OCI-LY7 (cell line): ENCODE measurements around the gene LGR5. TPM values are rescaled to one million over a fixed set of nuclear protein-coding genes. Genes with fewer than 3 reads are reported as not detected.

Source experiments
- BruUV-seq: library from RNA; stranded (reverse); fragments of 400-500 nt; replicated peaks from 2 replicates; lab custom pipeline; 2021; lab: Mats Ljungman, UMichigan
- CTCF ChIA-PET: fragments of 300-600 bp; sonication (Branson Sonifier 250); formaldehyde crosslinking; loops from one replicate; lab custom pipeline; 2022; ENCODE audit warnings: antibody characterized with exemption; ENCODE audit not compliant: unreplicated experiment; lab: Charles Lee
- POLR2A ChIA-PET: fragments of 300-600 bp; sonication (Branson Sonifier 250); formaldehyde crosslinking; loops from one replicate; lab custom pipeline; 2022; ENCODE audit warnings: antibody characterized with exemption; lab: Charles Lee
- DNase-seq: peaks from one replicate; pipeline ENCODE4 v3.0.0-alpha.2; 2015; ENCODE audit warnings: low spot score
- H2AFZ ChIP-seq: fragments of 200-600 bp; sonication (generic), shearing (Covaris generic); 2 replicates; pipeline ENCODE4 v1.6.1; 2014; ENCODE audit warnings: mild to moderate bottlenecking, antibody characterized with exemption, low read length, moderate library complexity
- H3K27ac ChIP-seq: fragments of 200-600 bp; sonication (generic); 2 replicates; pipeline ENCODE4 v1.5.1; 2014; ENCODE audit warnings: mixed run types, low read depth, mild to moderate bottlenecking, moderate library complexity, low read length, inconsistent platforms; ENCODE audit not compliant: poor library complexity, severe bottlenecking
- H3K36me3 ChIP-seq: fragments of 200-600 bp; sonication (generic); 2 replicates; pipeline ENCODE4 v1.6.1; 2014; ENCODE audit warnings: mild to moderate bottlenecking, antibody characterized with exemption, low read length, moderate library complexity, mixed read lengths; ENCODE audit not compliant: insufficient read depth
- H3K4me1 ChIP-seq: fragments of 200-600 bp; sonication (generic); 2 replicates; pipeline ENCODE4 v1.5.1; 2014; ENCODE audit warnings: mild to moderate bottlenecking, low read length; ENCODE audit not compliant: insufficient read depth, poor library complexity, severe bottlenecking
- H3K4me2 ChIP-seq: fragments of 200-600 bp; sonication (generic); 2 replicates; pipeline ENCODE4 v1.6.1; 2014; ENCODE audit warnings: mild to moderate bottlenecking, low read length
- H3K4me3 ChIP-seq: fragments of 200-600 bp; sonication (generic); 2 replicates; pipeline ENCODE4 v1.5.1; 2014; ENCODE audit warnings: mild to moderate bottlenecking, low read depth, low read length; ENCODE audit not compliant: poor library complexity, severe bottlenecking
- H3K79me2 ChIP-seq: fragments of 200-600 bp; sonication (generic); 2 replicates; pipeline ENCODE4 v1.6.1; 2016; ENCODE audit warnings: low read depth, mild to moderate bottlenecking, low read length, moderate library complexity, mixed read lengths; ENCODE audit not compliant: insufficient read depth
- H3K9me2 ChIP-seq: fragments of 200-600 bp; sonication (generic); 2 replicates; pipeline ENCODE4 v1.6.1; 2016; ENCODE audit warnings: mild to moderate bottlenecking, low read length, mixed read lengths; ENCODE audit not compliant: insufficient read depth
- H3K9me3 ChIP-seq: fragments of 200-600 bp; sonication (generic); 2 replicates; pipeline ENCODE4 v1.6.1; 2014; ENCODE audit warnings: mild to moderate bottlenecking, mixed run types, low read length, mixed read lengths
- H4K20me1 ChIP-seq: fragments of 200-600 bp; sonication (generic); 2 replicates; pipeline ENCODE4 v1.6.1; 2014; ENCODE audit warnings: mild to moderate bottlenecking, antibody characterized with exemption, low read length, moderate library complexity, mixed read lengths; ENCODE audit not compliant: insufficient read depth
- EZH2phosphoT487 ChIP-seq: fragments of 200-600 bp; sonication (generic); IDR thresholded peaks from 2 replicates; pipeline ENCODE4 v1.6.1; 2018; ENCODE audit warnings: low read depth, borderline replicate concordance, mild to moderate bottlenecking, mixed run types, antibody characterized with exemption, low read length, moderate library complexity, mixed read lengths
- intact Hi-C: fragments of 100-400 bp; cut with micrococcal nuclease; formaldehyde crosslinking; loops from one replicate; pipeline ENCODE4 v1.10.0; 2022; ENCODE audit not compliant: unreplicated experiment
- total RNA-seq, 2 experiments: library from RNA; depleted of rRNA in 1 of 2; stranded (reverse); fragments of >200 nt in 1 of 2; shearing (Covaris generic) in 1 of 2; gene quantifications; 2 replicates each; pipeline ENCODE4 v1.2.3, GENCODE V29; 2014 to 2022
- TF ChIP-seq, protein P1 (sequence below): fragments of 200-600 bp; sonication (generic); conservative IDR thresholded peaks from 2 replicates; pipeline ENCODE4 v1.5.1; 2014; ENCODE audit warnings: mild to moderate bottlenecking, antibody characterized with exemption, low read length, moderate library complexity, mixed read lengths

LGR5 gene
- total RNA-seq, 2 experiments from 2014 or later, result 0.51 TPM; not detected in 1

DNA sequence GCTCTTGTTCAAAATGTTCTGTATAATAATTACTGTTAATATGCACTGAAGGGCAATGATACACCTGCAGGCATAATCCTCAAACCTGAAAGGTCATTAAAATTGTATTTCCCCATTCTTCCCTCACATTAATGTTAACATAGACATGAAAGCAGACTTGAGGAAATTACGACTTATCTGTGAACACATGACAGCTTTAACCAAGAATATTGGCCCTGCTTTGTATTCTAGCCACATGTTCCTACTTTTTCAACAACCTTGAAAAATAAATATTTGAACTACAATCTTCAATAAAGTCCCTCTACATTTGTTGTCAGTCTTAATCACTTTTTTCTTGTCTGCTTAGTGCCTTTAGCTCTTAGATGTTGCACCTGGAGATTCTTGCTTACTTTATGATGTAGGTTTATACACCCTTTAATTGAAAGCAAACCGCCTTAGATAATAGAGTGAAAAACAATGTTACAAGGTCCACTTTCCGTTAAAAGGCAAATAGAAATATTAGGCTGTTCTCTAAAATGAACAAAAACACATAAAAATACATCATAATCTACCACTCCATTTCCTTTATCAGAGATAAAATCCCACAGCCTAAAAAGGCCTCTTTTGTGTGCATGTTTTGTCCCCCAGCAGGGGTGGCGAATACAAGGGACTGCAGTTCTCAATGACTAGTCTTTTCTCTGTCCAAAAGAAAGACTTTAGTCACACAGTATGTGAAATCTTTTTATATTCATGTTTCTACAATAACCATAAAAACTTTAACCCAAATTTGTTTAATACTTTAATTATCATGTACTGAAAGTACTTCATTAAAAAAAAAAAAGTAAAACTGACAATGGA, 168.1 kb downstream of the LGR5 start:
- POLR2A ChIA-PET, result interaction anchor here (0.6 kb wide), 1 partner anchor 21 kb away, joined by 3 read pairs; no protein-coding TSS in a partner anchor
- TF ChIP-seq, protein P1, sequence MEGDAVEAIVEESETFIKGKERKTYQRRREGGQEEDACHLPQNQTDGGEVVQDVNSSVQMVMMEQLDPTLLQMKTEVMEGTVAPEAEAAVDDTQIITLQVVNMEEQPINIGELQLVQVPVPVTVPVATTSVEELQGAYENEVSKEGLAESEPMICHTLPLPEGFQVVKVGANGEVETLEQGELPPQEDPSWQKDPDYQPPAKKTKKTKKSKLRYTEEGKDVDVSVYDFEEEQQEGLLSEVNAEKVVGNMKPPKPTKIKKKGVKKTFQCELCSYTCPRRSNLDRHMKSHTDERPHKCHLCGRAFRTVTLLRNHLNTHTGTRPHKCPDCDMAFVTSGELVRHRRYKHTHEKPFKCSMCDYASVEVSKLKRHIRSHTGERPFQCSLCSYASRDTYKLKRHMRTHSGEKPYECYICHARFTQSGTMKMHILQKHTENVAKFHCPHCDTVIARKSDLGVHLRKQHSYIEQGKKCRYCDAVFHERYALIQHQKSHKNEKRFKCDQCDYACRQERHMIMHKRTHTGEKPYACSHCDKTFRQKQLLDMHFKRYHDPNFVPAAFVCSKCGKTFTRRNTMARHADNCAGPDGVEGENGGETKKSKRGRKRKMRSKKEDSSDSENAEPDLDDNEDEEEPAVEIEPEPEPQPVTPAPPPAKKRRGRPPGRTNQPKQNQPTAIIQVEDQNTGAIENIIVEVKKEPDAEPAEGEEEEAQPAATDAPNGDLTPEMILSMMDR, result no peak
- TF ChIP-seq EZH2phosphoT487, result no peak

DNA sequence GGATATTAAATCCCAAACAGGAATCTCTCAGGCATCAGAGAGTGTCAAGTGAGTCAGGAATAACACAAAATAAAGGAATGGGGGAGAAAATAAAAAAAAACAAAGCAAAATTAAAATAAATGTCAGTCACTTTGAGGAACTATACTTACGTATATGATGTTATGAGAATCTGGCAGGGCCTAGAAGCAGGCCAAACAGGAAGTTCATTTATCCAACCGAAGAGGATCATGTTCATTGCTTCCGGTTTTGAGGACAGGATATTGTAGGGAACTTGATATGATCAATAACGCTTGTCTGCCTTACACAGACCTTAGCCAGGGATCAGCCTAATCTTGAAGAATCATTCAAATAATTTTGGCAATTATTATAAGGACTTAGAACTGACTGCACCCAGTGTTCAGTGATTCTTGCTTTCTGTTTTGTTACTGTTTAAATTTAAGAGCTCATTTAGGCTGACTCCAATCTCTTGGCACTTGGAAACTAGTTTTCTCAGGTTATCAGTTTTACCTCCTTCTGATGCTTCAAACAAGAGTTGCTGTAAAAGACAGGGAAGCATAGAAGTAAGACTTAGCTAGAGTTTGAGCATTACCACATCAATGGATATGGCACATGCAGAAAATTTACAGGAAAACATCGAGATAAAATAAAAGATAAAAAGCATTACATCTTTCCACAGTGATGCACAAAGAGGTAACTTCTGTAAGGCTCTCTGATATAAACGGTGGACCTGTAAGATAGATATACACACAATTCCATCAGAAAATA, 170.6 kb downstream of the LGR5 start:
- Histone ChIP-seq H3K79me2 (no peaks in the 10 kb centered on the region), H3K4me3 (no peak overlapping the region), H3K9me2 (no peaks in the 10 kb centered on the region), H3K4me1 (no peaks in the 10 kb centered on the region), H3K27ac (no peak overlapping the region), H2AFZ (no peak overlapping the region), H3K36me3 (peaks cover 91% of the 10 kb centered on the region), H4K20me1 (no peaks in the 10 kb centered on the region), H3K4me2 (no peak overlapping the region), H3K9me3 (no peaks in the 10 kb centered on the region)
- ChIA-PET CTCF (no interaction called here), POLR2A (no interaction called here)
- TSS peak; percentile 42 for BruUV-seq
- TF ChIP-seq, protein P1, result no peak
- TF ChIP-seq EZH2phosphoT487, result no peak
- intact Hi-C loops, result no loop called here
- DNase-seq, result no peak

More for the DNA sequence above, 168.1 kb downstream of the LGR5 start:
- no TSS peak for BruUV-seq
- Histone ChIP-seq H3K27ac (no peak overlapping the region), H3K4me1 (no peaks in the 10 kb centered on the region), H3K4me2 (no peak overlapping the region), H3K9me3 (no peaks in the 10 kb centered on the region), H3K36me3 (peaks cover 70% of the 10 kb centered on the region), H3K9me2 (no peaks in the 10 kb centered on the region), H3K79me2 (no peaks in the 10 kb centered on the region), H3K4me3 (no peak overlapping the region), H4K20me1 (no peaks in the 10 kb centered on the region), H2AFZ (no peak overlapping the region)
- intact Hi-C loops, result no loop called here
- no peak for DNase-seq
- CTCF ChIA-PET, result no interaction called here
